Thoracic aorta (tissue), 2 donors: ENCODE measurements around the gene GABRG3. TPM values are rescaled to one million over a fixed set of nuclear protein-coding genes. Genes with fewer than 3 reads are reported as not detected.

Experiments
- ATAC-seq: fragments of 150-250 bp; one replicate; pipeline ENCODE4 v1.8.0; 2017; ENCODE audit warnings: low read depth; ENCODE audit not compliant: insufficient number of reproducible peaks, low FRiP score
- DNase-seq: peaks from one replicate; pipeline ENCODE4 v3.0.0-alpha.2; 2020; ENCODE audit warnings: low spot score
- H3K27ac ChIP-seq, 2 donors: fragments of 200-600 bp; sonication (generic); 1 replicate in 1 of 2; 2 replicates in 1 of 2; pipeline ENCODE4 v1.5.1; 2016; ENCODE audit warnings: mild to moderate bottlenecking in 2 of 2, moderate library complexity in 2 of 2
- H3K27me3 ChIP-seq: fragments of 200-600 bp; sonication (generic); replicated peaks from 2 replicates; pipeline ENCODE4 v1.6.0; 2016; ENCODE audit warnings: mild to moderate bottlenecking; ENCODE audit not compliant: insufficient read depth
- H3K36me3 ChIP-seq: fragments of 200-600 bp; sonication (generic); one replicate; pipeline ENCODE4 v1.5.1; 2016
- H3K4me1 ChIP-seq, 2 donors: fragments of 200-600 bp; sonication (generic); 1 replicate in 1 of 2; 2 replicates in 1 of 2; pipeline versions ENCODE4 v1.5.1 to v1.6.0; 2016; ENCODE audit warnings: low read depth in 2 of 2, mild to moderate bottlenecking in 1 of 2; ENCODE audit not compliant: control insufficient read depth in 1 of 2
- H3K4me3 ChIP-seq: fragments of 200-600 bp; sonication (generic); 2 replicates; pipeline ENCODE4 v1.5.1; 2016; ENCODE audit warnings: mild to moderate bottlenecking
- H3K9me3 ChIP-seq: fragments of 200-600 bp; sonication (generic); 2 replicates; pipeline ENCODE4 v1.5.1; 2016
- total RNA-seq, 2 donors: library from RNA; depleted of rRNA; stranded (reverse); fragments of >200 nt; gene quantifications; one replicate each; pipeline versions ENCODE4 v1.1.0 to v1.2.3, GENCODE V29; 2016
- TF ChIP-seq, protein P1 (sequence below): fragments of 200-600 bp; sonication (generic); IDR thresholded peaks from one replicate; pipeline ENCODE4 v1.5.1; 2019; ENCODE audit warnings: antibody characterized with exemption

The GABRG3 gene
- total RNA-seq, 2 donors from 2014 or later, result not detected

DNA sequence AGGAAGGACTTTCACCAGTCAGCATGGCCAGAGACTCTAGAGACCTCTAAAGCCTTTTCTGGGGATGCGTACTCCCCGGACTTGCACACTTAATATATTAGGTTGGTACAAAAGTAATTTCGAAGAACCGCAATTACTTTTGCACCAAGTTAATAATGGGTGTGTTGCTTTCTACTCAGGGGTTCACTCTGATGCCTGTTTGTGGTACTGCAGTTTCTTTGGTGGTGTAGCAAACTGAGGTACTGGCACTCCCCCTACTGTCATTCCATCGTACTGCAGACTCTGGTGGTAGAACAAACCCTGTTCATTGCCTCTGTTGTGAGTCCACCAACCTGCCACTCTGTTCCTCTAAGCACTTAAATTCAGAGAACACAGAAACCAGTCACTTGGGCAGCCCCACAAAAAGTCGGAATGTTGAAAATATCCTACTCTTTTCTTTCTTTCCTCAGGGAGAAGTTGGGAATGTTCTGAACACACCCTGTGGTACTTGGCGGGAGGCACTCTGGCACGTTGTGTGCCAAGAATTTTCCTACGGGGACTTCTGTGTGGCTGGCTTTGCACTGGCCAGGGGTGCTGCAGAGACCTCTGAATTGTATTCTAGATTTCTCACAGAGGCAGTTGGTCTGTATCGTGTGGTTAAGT lies 46.3 kb downstream of the GABRG3 start:
- H3K4me1 ChIP-seq, result no peaks in the 10 kb centered on the region
- DNase-seq, result no peak
- no peaks in the 10 kb centered on the region for H3K9me3 ChIP-seq
- no peaks in the 10 kb centered on the region for H3K27me3 ChIP-seq
- ATAC-seq, result no peak
- H3K4me3 ChIP-seq, result no peak overlapping the region
- H3K27ac ChIP-seq, result no peak overlapping the region
- TF ChIP-seq, protein P1, sequence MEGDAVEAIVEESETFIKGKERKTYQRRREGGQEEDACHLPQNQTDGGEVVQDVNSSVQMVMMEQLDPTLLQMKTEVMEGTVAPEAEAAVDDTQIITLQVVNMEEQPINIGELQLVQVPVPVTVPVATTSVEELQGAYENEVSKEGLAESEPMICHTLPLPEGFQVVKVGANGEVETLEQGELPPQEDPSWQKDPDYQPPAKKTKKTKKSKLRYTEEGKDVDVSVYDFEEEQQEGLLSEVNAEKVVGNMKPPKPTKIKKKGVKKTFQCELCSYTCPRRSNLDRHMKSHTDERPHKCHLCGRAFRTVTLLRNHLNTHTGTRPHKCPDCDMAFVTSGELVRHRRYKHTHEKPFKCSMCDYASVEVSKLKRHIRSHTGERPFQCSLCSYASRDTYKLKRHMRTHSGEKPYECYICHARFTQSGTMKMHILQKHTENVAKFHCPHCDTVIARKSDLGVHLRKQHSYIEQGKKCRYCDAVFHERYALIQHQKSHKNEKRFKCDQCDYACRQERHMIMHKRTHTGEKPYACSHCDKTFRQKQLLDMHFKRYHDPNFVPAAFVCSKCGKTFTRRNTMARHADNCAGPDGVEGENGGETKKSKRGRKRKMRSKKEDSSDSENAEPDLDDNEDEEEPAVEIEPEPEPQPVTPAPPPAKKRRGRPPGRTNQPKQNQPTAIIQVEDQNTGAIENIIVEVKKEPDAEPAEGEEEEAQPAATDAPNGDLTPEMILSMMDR, result peak; percentile 20
- H3K36me3 ChIP-seq, result no peaks in the 10 kb centered on the region

DNA sequence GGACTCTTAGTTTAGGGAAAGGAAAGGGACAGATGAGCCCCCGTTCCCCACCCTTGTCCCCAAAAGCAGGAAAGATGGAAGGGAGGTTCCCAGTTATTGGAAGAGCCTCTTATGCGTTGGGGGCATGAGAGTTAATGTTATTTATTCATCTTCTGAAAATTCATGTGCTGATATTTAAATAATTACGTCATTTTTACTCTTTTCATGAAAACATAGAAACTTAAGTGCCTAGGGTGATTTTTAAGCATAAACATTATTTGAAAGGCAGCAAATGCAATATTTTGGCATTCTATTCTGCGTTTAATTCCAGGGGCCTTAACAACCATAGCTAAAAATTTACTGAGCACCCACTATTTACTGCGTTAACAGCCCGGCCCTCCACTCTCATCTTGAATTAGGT lies 48.7 kb downstream of the GABRG3 start:
- no peak for DNase-seq
- ATAC-seq, result no peak

DNA sequence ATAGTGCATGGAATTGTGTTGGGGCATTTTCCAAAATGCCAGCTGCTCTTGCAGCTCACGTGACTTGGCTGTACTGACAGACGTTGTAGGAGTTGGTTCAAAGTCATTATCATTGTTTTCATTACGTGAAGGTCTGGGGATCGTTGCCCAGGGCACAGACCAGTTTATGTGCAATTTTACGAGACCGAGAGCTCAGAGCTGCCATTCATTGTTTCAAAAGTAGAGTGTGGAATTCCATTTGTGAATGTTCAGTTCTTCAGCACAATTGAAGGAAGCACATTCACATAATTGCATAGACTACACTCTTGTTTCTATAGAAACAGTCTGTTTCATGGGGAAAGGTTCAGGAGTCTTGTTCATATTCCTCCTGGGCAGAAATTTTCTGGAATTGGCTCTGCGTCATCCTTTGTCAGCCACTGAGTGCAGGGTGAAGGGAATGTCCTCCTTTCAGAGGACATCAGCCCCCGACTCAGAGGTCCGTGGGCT lies 54.5 kb downstream of the GABRG3 start:
- DNase-seq, result no peak
- Histone ChIP-seq H3K4me3 (no peak overlapping the region), H3K36me3 (no peaks in the 10 kb centered on the region), H3K27ac (no peak overlapping the region), H3K4me1 (no peaks in the 10 kb centered on the region), H3K9me3 (no peaks in the 10 kb centered on the region), H3K27me3 (no peaks in the 10 kb centered on the region)
- TF ChIP-seq, protein P1, result no peak
- ATAC-seq, result no peak

More for the DNA sequence above, 48.7 kb downstream of the GABRG3 start:
- Histone ChIP-seq H3K27me3 (no peaks in the 10 kb centered on the region), H3K36me3 (no peaks in the 10 kb centered on the region), H3K4me3 (no peak overlapping the region), H3K27ac (no peak overlapping the region), H3K9me3 (no peaks in the 10 kb centered on the region), H3K4me1 (no peaks in the 10 kb centered on the region)
- TF ChIP-seq, protein P1, result no peak

DNA sequence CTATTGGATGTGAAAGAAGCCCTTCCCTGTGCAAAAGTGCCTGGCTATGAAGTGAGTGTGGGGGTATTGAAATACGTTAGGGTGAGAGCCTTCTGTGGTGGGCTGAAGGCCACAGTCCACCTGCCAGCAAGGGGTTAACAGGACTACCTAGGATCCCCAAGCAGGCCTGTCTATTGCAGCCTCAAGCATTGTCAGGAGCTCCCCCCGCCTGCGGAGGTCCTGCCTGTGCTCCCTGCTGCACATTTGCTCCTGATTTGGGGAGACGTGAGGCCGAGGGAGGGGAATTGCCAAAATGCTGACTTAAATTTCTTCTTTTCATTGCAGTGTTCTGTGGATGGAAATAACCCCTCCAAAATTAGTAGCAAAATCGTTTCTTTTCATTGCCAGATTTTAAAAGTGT lies 56.2 kb downstream of the GABRG3 start:
- no peaks in the 10 kb centered on the region for H3K9me3 ChIP-seq
- TF ChIP-seq, protein P1, result no peak
- DNase-seq, result no peak
- no peak overlapping the region for H3K27ac ChIP-seq
- H3K27me3 ChIP-seq, result no peaks in the 10 kb centered on the region
- no peak for ATAC-seq
- H3K36me3 ChIP-seq, result no peaks in the 10 kb centered on the region
- no peaks in the 10 kb centered on the region for H3K4me1 ChIP-seq
- H3K4me3 ChIP-seq, result no peak overlapping the region

DNA sequence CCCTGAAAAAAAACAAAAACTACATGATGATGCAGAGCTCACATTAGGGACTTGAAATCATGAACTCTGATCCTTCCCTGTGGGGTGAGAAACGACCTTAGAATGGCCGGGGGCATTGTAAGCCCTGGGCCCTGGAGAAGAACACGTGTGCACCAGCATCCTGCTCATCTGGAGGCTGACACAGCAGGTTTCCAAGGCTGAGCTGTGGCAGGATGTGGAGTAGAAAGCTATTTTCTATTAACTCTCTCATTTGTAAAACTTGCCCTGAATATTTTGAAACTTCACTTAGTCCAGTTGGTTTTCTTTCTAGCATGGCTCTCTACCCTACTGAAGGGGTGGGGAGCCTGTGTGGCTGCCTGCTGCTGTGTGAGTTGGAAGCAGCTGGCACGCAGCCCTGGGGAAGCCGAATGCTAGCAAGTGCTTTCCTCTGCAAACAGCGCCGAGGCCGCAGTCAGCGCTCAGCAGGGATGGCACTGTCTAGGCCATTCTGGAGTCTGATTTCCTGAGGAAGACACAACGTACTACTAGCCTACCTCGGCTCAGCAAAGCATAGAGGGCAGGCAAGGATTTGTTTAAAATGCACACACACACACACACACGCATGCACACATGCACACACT lies 58.0 kb downstream of the GABRG3 start:
- Histone ChIP-seq H3K4me3 (no peak overlapping the region), H3K27me3 (no peaks in the 10 kb centered on the region), H3K27ac (no peak overlapping the region), H3K9me3 (no peaks in the 10 kb centered on the region), H3K36me3 (no peaks in the 10 kb centered on the region), H3K4me1 (no peaks in the 10 kb centered on the region)
- TF ChIP-seq, protein P1, result no peak
- DNase-seq (no peak), ATAC-seq (no peak)
